GM12878 (cell line): ENCODE measurements around the gene ARAF. TPM values are rescaled to one million over a fixed set of nuclear protein-coding genes. Genes with fewer than 3 reads are reported as not detected.

Experiments used
- ATAC-seq: fragments of 200-7000 bp; cut with Tn5 transposase; 3 replicates; pipeline ENCODE4 v1.9.1; 2020; ENCODE audit warnings: mild to moderate bottlenecking, moderate library complexity
- BruUV-seq: library from RNA; stranded (reverse); fragments of 400-500 nt; replicated peaks from 2 replicates; lab custom pipeline; 2021; lab: Mats Ljungman, UMichigan
- CTCF ChIA-PET: fragments of 300-600 bp; sonication (Branson Sonifier 250); formaldehyde crosslinking; extraction: SDS; loops from one replicate; lab custom pipeline; 2021; ENCODE audit warnings: inconsistent platforms; lab: Yijun Ruan, JAX
- POLR2A ChIA-PET: fragments of 350-600 bp; formaldehyde crosslinking; extraction: SDS; loops from one replicate; lab custom pipeline; 2021; ENCODE audit warnings: inconsistent platforms; lab: Charles Lee
- RAD21 ChIA-PET: fragments of 300-600 bp; sonication (Branson Sonifier 250); formaldehyde crosslinking; loops from one replicate; lab custom pipeline; 2023; ENCODE audit warnings: antibody characterized with exemption; ENCODE audit not compliant: unreplicated experiment; lab: Charles Lee
- SMC1A ChIA-PET: fragments of 300-600 bp; sonication (Branson Sonifier 250); formaldehyde crosslinking; loops from one replicate; lab custom pipeline; 2023; ENCODE audit not compliant: unreplicated experiment, uncharacterized antibody; lab: Charles Lee
- DNase-seq: peaks from one replicate; pipeline ENCODE4 v3.0.0-alpha.2; 2011; ENCODE audit warnings: low read depth, low spot score
- FAIRE-seq: peaks from 3 replicates; lab custom pipeline; 2011; peaks lifted over from hg19 to GRCh38; lab: Jason Lieb, UNC
- H2AFZ ChIP-seq: 2 replicates; pipeline ENCODE4 v1.6.0; 2011; ENCODE audit warnings: low read depth, low read length, control low read depth; ENCODE audit not compliant: control insufficient read depth
- H3K27ac ChIP-seq: 2 replicates; pipeline ENCODE4 v1.5.1; 2011; ENCODE audit warnings: control low read depth; ENCODE audit not compliant: control insufficient read depth, insufficient read depth
- H3K27me3 ChIP-seq, 2 experiments: replicated peaks in 1 of 2; 2 replicates each; pipeline versions ENCODE4 v1.6.0 to v1.6.1; 2011; ENCODE audit warnings: low read length in 1 of 2; ENCODE audit not compliant: control insufficient read depth in 2 of 2, insufficient read depth in 2 of 2
- H3K36me3 ChIP-seq, 2 experiments: 2 replicates each; pipeline ENCODE4 v1.5.1; 2011; ENCODE audit warnings: low read length in 1 of 2; ENCODE audit not compliant: control insufficient read depth in 2 of 2, insufficient read depth in 2 of 2
- H3K4me1 ChIP-seq: 2 replicates; pipeline ENCODE4 v1.6.1; 2011; ENCODE audit warnings: mild to moderate bottlenecking, low read length, moderate library complexity, mixed read lengths; ENCODE audit not compliant: control insufficient read depth, insufficient read depth
- H3K4me2 ChIP-seq: 2 replicates; pipeline ENCODE4 v1.6.0; 2011; ENCODE audit warnings: control low read depth; ENCODE audit not compliant: control insufficient read depth, insufficient read depth
- H3K4me3 ChIP-seq: fragments of 200-600 bp; sonication (generic); 2 replicates; pipeline ENCODE4 v1.5.1; 2016
- H3K79me2 ChIP-seq: 2 replicates; pipeline ENCODE4 v1.6.0; 2011; ENCODE audit warnings: low read length; ENCODE audit not compliant: control insufficient read depth, insufficient read depth
- H3K9ac ChIP-seq: 2 replicates; pipeline ENCODE4 v1.8.0; 2011; ENCODE audit warnings: low read length, control low read depth, mixed read lengths; ENCODE audit not compliant: control insufficient read depth, insufficient read depth
- H3K9me3 ChIP-seq: replicated peaks from 3 replicates; pipeline ENCODE4 v1.5.1; 2011; ENCODE audit warnings: mild to moderate bottlenecking, low read length; ENCODE audit not compliant: control insufficient read depth, insufficient read depth
- H4K20me1 ChIP-seq: 2 replicates; pipeline ENCODE4 v1.6.0; 2011; ENCODE audit not compliant: control insufficient read depth, insufficient read depth
- BHLHE40 ChIP-seq, 2 experiments: fragments of 450-650 bp in 1 of 2; IDR thresholded peaks; 2 replicates each; pipeline ENCODE4 v1.6.1; 2011 to 2017; ENCODE audit warnings: low read depth in 2 of 2, borderline replicate concordance in 1 of 2, improper control_type of control experiment in 1 of 2, low read length in 1 of 2, mild to moderate bottlenecking in 1 of 2
- CBFB ChIP-seq: IDR thresholded peaks from 2 replicates; pipeline ENCODE4 v1.6.1; 2016; ENCODE audit warnings: antibody characterized with exemption, low read depth
- CBX5 ChIP-seq: sonication (generic); IDR thresholded peaks from 2 replicates; pipeline ENCODE4 v1.6.1; 2016; ENCODE audit warnings: low read depth, moderate library complexity, mild to moderate bottlenecking, inconsistent platforms
- EED ChIP-seq: sonication (generic); IDR thresholded peaks from 2 replicates; pipeline ENCODE4 v1.6.1; 2016; ENCODE audit warnings: antibody characterized with exemption, low read depth
- HDAC6 ChIP-seq: fragments of 200-600 bp; sonication (generic); IDR thresholded peaks from one replicate; pipeline ENCODE4 v1.8.0; 2017; ENCODE audit warnings: antibody characterized with exemption; ENCODE audit not compliant: unreplicated experiment
- IKZF1 ChIP-seq: fragments of 450-650 bp; conservative IDR thresholded peaks from 2 replicates; pipeline ENCODE4 v1.6.1; 2017; ENCODE audit warnings: antibody characterized with exemption, mild to moderate bottlenecking
- KAT2A ChIP-seq: conservative IDR thresholded peaks from 2 replicates; pipeline ENCODE4 v1.6.1; 2011; ENCODE audit warnings: low read depth, low read length; ENCODE audit not compliant: control insufficient read depth
- MXI1 ChIP-seq: fragments of 150-350 bp; IDR thresholded peaks from 2 replicates; pipeline ENCODE4 v1.6.1; 2011; ENCODE audit warnings: low read depth, mild to moderate bottlenecking, inconsistent platforms, low read length, improper control_type of control experiment
- MYB ChIP-seq: fragments of 150-350 bp; IDR thresholded peaks from 2 replicates; pipeline ENCODE4 v1.6.1; 2014; ENCODE audit warnings: mild to moderate bottlenecking, low read depth, low read length, borderline replicate concordance
- NFXL1 ChIP-seq: fragments of 450-650 bp; IDR thresholded peaks from 2 replicates; pipeline ENCODE4 v1.6.1; 2017; ENCODE audit warnings: antibody characterized with exemption, mild to moderate bottlenecking, borderline replicate concordance
- PAX8 ChIP-seq: fragments of 450-650 bp; IDR thresholded peaks from 2 replicates; pipeline ENCODE4 v1.6.1; 2017; ENCODE audit warnings: mild to moderate bottlenecking, moderate library complexity
- POLR2AphosphoS5 ChIP-seq: IDR thresholded peaks from 2 replicates; pipeline ENCODE4 v1.6.1; 2011; ENCODE audit warnings: mild to moderate bottlenecking, low read length, inconsistent platforms
- POU2F2 ChIP-seq: IDR thresholded peaks from 3 replicates; pipeline ENCODE4 v1.6.1; 2011; ENCODE audit warnings: low read depth, mild to moderate bottlenecking, low read length, borderline replicate concordance
- RAD21 ChIP-seq: IDR thresholded peaks from 2 replicates; pipeline ENCODE4 v1.6.1; 2011; ENCODE audit warnings: mild to moderate bottlenecking, low read depth, low read length, moderate library complexity; ENCODE audit not compliant: insufficient read depth
- RB1 ChIP-seq: fragments of 450-650 bp; formaldehyde crosslinking; IDR thresholded peaks from 2 replicates; pipeline ENCODE4 v1.6.1; 2017; ENCODE audit warnings: mild to moderate bottlenecking, borderline replicate concordance
- SIX5 ChIP-seq: IDR thresholded peaks from 2 replicates; pipeline ENCODE4 v1.6.1; 2011; ENCODE audit warnings: mild to moderate bottlenecking, low read depth, low read length, moderate library complexity; ENCODE audit not compliant: severe bottlenecking
- SP1 ChIP-seq: IDR thresholded peaks from one replicate; pipeline ENCODE4 v1.6.1; 2011; ENCODE audit warnings: low read depth, low read length
- SUZ12 ChIP-seq: fragments of 200-600 bp; sonication (generic); IDR thresholded peaks from one replicate; pipeline ENCODE4 v1.6.1; 2018; ENCODE audit warnings: antibody characterized with exemption, mild to moderate bottlenecking; ENCODE audit not compliant: unreplicated experiment
- TAF1 ChIP-seq: IDR thresholded peaks from 2 replicates; pipeline ENCODE4 v1.6.1; 2011; ENCODE audit warnings: mild to moderate bottlenecking, low read depth, low read length, borderline replicate concordance
- TCF3 ChIP-seq: IDR thresholded peaks from 2 replicates; pipeline ENCODE4 v1.6.1; 2012; ENCODE audit warnings: low read depth, mild to moderate bottlenecking, low read length, borderline replicate concordance; ENCODE audit not compliant: insufficient read depth
- ZNF274 ChIP-seq: IDR thresholded peaks from one replicate; pipeline ENCODE4 v1.8.0; 2011; ENCODE audit not compliant: insufficient read length, insufficient read depth
- WGBS: methylation state at CpG from one replicate; pipeline ENCODE4 v1.1.6; 2016; ENCODE audit warnings: low lambda C conversion rate; ENCODE audit not compliant: insufficient replicate concordance, insufficient coverage; ENCODE audit errors: missing lambda C conversion rate; 5-methylcytosine and 5-hydroxymethylcytosine counted together
- in situ Hi-C: fragments of 300-500 bp; cut with MboI; formaldehyde crosslinking; loops from 9 replicates; pipeline ENCODE4 v1.14.3; 2018; ENCODE audit warnings: mixed read lengths
- intact Hi-C: fragments of 100-400 bp; cut with micrococcal nuclease; formaldehyde crosslinking; loops from one replicate; pipeline ENCODE4 v1.14.2; 2022; ENCODE audit not compliant: unreplicated experiment
- polyA plus RNA-seq, 11 experiments: library from polyadenylated mRNA; depleted of rRNA in 4 of 11; unstranded in 6 of 11; stranded (reverse) in 5 of 11; fragments of >200 nt; fragmentation: Nextera tagmentation in 4 of 11; fragmentation: Illumina TruSeq in 1 of 11; extraction: Ambion mirVana in 4 of 11; extraction: Trizol in 1 of 11; gene quantifications; 1 replicate in 1 of 11; 2 replicates in 10 of 11; pipeline versions ENCODE4 v1.2.1 to v1.2.3, GENCODE V29; 2011 to 2016; ENCODE audit warnings: inconsistent platforms in 2 of 11, missing spikeins in 2 of 11, low read depth in 1 of 11
- total RNA-seq, 4 experiments: library from RNA; depleted of rRNA in 3 of 4; stranded (reverse); fragments of >200 nt in 3 of 4; fragmentation: Illumina TruSeq in 1 of 4; extraction: Trizol in 1 of 4; gene quantifications; 2 replicates each; pipeline versions ENCODE4 v1.2.1 to v1.2.3, GENCODE V29; 2013 to 2021
- TF ChIP-seq, protein P1 (sequence below): fragments of 450-650 bp; IDR thresholded peaks from 2 replicates; pipeline ENCODE4 v1.6.1; 2014; ENCODE audit warnings: mild to moderate bottlenecking
- TF ChIP-seq, protein P2 (sequence below): fragments of 150-350 bp; IDR thresholded peaks from 2 replicates; pipeline ENCODE4 v1.6.1; 2014; ENCODE audit warnings: mild to moderate bottlenecking, low read depth, low read length

ARAF gene
- total and polyA plus RNA-seq, 10 of the 15 experiments (the other 5 are each of a cell fraction or from before 2014, with no cell fraction given), result 5.0 to 79.2 (median 39.1) TPM

DNA sequence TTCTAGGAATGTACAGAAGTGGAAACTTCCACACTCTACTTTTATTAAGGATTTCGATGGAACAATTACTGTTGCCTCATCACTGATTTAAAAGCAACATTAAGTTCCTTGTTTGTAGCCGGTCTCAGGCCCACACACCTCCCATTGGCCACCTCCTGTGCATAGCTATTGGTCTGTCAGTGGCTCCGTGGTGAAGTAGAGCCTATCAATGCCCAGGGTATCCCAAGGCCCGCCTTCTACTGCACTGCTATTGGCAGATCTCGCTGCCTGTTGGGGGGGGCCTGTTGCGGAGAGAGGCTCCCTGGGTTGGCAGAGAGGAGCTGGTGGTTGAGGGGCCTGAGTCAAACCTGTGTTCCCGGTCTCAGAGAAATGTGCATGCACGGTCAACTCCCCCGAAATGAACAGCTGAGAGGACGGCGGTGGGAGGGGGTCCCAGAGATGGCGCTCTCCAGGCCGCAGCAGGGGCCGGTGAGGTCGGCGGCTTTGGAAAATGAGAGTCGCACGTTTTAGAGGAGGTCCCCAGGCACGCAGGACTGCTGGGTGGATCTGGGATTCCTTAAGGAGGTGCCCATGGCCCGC lies 4.9 kb upstream of the ARAF start:
- Histone ChIP-seq H3K4me2 (peak overlapping the region; percentile 61), H3K4me3 (peak overlapping the region; percentile 51; the same call in 1 of the 2 replicates), H3K36me3 (no peaks in the 10 kb centered on the region), H3K79me2 (no peaks in the 10 kb centered on the region; the same call in 1 of the 2 replicates), H3K9ac (peak overlapping the region; percentile 60; the same call in 1 of the 2 replicates), H4K20me1 (no peaks in the 10 kb centered on the region), H3K27ac (peak overlapping the region; percentile 47; the same call in 1 of the 2 replicates), H3K27me3 (no peaks in the 10 kb centered on the region), H2AFZ (peak overlapping the region; percentile 46), H3K9me3 (no peaks in the 10 kb centered on the region), H3K4me1 (no peaks in the 10 kb centered on the region)
- in situ Hi-C loops, result no loop called here
- ChIA-PET SMC1A (interaction anchor here (0.8 to 1.6 kb wide), 5 partner anchors 17 to 73 kb away, joined by 3 to 4 read pairs (median 4); no protein-coding TSS in a partner anchor), RAD21 (interaction anchor here (1.2 kb wide), 2 partner anchors 15 to 73 kb away, joined by 4 read pairs; no protein-coding TSS in a partner anchor), CTCF (interaction anchor here (0.6 to 2.5 kb wide), 4 partner anchors 8 to 274 kb away, joined by 3 to 7 read pairs (median 6); no protein-coding TSS in a partner anchor), POLR2A (interaction anchor here (0.7 to 1.8 kb wide), 5 partner anchors 14 to 411 kb away, joined by 3 to 6 read pairs (median 3); partner anchors contain the start of genes NDUFB11 and RBM10)
- 33% methylated on average over 20 of the region's 20 CpGs for WGBS
- DNase-seq (peak; percentile 68), ATAC-seq (peak; percentile 95), FAIRE-seq (peak; percentile 80)
- intact Hi-C loops, result no loop called here
- no TSS peak for BruUV-seq
- TF ChIP-seq RAD21 (no peak), SUZ12 (no peak), IKZF1 (peak; percentile 39; the same call in 1 of the 2 replicates), POLR2AphosphoS5 (peak; percentile 81), TCF3 (no peak), EED (no peak), KAT2A (no peak), MXI1 (no peak), NFXL1 (no peak), MYB (no peak), RB1 (no peak), ZNF274 (no peak), HDAC6 (no peak), TAF1 (0 out of 2 replicates have a peak, but pooled peaks have one; percentile 31), SIX5 (no peak), CBFB (0 out of 2 replicates have a peak, but pooled peaks have one; percentile 29), CBX5 (no peak), POU2F2 (peak; percentile 29; the same call in 1 of the 3 replicates), PAX8 (no peak), BHLHE40 (IDR thresholded peaks at IDR 0.05; ENCODE audit: borderline replicate concordance in 1 of 2, low read depth in 2 of 2, low read length in 1 of 2) (peak; percentile 7 to 65; a peak in 2 of 4 replicates), SP1 (peak; percentile 96)
- TF ChIP-seq, protein P1, sequence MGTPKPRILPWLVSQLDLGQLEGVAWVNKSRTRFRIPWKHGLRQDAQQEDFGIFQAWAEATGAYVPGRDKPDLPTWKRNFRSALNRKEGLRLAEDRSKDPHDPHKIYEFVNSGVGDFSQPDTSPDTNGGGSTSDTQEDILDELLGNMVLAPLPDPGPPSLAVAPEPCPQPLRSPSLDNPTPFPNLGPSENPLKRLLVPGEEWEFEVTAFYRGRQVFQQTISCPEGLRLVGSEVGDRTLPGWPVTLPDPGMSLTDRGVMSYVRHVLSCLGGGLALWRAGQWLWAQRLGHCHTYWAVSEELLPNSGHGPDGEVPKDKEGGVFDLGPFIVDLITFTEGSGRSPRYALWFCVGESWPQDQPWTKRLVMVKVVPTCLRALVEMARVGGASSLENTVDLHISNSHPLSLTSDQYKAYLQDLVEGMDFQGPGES, result peak; percentile 83
- TF ChIP-seq, protein P2, sequence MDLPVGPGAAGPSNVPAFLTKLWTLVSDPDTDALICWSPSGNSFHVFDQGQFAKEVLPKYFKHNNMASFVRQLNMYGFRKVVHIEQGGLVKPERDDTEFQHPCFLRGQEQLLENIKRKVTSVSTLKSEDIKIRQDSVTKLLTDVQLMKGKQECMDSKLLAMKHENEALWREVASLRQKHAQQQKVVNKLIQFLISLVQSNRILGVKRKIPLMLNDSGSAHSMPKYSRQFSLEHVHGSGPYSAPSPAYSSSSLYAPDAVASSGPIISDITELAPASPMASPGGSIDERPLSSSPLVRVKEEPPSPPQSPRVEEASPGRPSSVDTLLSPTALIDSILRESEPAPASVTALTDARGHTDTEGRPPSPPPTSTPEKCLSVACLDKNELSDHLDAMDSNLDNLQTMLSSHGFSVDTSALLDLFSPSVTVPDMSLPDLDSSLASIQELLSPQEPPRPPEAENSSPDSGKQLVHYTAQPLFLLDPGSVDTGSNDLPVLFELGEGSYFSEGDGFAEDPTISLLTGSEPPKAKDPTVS, result no peak
